GM20431 (cell line): ENCODE measurements around the gene PTK7.

Source experiments
- in situ Hi-C: fragments of 300-500 bp; cut with MseI, MboI; formaldehyde crosslinking; loops from one replicate; pipeline ENCODE4 v1.15.0; 2020; ENCODE audit warnings: low sequenced_read_pairs; ENCODE audit not compliant: unreplicated experiment

Gene PTK7

GRCh38 chr6:43192911-43193310 is 116.8 kb downstream of the PTK7 start:
- in situ Hi-C loops, result no loop called here

GRCh38 chr6:43193929-43194328 is 117.8 kb downstream of the PTK7 start:
- in situ Hi-C loops, result no loop called here

GRCh38 chr6:43196337-43196736 is 120.2 kb downstream of the PTK7 start:
- in situ Hi-C loops, result no loop called here

DNA sequence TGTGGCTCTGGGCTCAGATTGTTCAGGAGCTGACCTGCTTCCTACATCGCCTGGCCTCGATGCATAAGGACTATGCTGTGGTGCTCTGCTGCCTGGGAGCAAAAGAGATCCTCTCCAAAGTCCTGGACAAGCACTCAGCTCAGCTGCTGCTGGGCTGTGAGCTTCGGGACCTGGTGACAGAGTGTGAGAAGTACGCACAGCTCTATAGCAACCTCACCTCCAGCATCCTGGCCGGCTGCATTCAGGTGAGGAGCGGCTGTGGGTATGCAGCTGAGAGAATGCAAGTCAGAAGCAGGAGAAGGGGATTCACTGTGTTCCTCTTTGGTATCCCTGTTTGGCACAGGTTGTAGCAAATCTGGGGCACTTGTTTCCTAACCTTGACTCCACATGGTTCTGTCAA is 123.8 kb downstream of the PTK7 start:
- in situ Hi-C loops, result no loop called here

- in situ Hi-C loops, result no loop called here
Observed at GRCh38 chr6:43200541-43200940, 124.4 kb downstream of the PTK7 start.

DNA sequence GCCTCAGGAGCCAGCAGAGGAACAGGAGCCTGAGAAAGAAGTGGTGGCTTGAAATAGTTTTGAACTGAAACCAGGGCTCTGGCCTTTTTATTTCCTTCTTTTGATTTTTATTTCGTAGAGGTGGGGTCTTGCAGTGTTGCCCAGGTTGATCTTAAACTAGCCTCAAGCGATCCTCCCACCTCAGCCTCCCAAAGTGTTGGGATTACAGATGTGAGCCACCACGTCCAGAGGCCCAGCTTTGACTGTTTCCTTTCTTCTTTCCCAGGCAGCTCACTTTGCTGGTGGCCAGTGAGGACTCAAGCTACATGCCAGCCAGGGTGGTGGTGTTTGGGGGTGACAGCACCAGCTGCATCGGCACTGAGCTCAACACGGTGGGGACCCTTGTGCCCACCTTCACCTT is 126.3 kb downstream of the PTK7 start:
- in situ Hi-C loops, result no loop called here

DNA sequence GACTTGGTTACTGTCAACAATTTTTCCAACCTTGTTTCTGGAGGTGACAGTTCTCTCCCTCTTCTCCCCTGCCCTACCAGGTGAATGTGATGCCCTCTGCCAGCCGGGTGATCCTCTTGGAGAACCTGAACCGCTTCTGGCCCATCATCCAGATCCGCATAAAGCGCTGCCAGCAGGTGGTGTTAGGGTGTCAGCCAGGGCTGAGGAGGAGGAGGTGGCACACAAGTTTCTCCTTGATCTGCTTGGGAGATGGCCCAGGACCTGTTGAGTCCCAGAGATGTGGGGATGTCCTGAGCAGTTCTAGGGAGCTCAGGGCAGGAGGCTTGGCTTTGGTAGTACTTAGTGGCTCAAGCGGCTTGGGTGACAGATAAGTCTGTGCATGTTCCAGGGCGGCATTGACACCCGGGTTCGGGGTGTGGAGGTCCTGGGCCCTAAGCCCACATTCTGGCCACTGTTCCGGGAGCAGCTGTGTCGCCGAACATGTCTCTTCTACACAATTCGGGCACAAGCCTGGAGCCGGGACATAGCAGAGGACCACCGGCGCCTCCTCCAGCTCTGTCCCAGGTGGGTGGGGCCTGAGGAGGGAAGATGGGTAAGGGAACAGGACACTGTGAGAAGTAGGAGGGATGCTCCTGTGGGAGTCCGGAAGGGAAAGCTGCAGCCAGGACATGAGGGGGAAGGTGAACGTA is 127.1 kb downstream of the PTK7 start:
- in situ Hi-C loops, result no loop called here

GRCh38 chr6:43203718-43204095 is 127.6 kb downstream of the PTK7 start:
- in situ Hi-C loops, result no loop called here

DNA sequence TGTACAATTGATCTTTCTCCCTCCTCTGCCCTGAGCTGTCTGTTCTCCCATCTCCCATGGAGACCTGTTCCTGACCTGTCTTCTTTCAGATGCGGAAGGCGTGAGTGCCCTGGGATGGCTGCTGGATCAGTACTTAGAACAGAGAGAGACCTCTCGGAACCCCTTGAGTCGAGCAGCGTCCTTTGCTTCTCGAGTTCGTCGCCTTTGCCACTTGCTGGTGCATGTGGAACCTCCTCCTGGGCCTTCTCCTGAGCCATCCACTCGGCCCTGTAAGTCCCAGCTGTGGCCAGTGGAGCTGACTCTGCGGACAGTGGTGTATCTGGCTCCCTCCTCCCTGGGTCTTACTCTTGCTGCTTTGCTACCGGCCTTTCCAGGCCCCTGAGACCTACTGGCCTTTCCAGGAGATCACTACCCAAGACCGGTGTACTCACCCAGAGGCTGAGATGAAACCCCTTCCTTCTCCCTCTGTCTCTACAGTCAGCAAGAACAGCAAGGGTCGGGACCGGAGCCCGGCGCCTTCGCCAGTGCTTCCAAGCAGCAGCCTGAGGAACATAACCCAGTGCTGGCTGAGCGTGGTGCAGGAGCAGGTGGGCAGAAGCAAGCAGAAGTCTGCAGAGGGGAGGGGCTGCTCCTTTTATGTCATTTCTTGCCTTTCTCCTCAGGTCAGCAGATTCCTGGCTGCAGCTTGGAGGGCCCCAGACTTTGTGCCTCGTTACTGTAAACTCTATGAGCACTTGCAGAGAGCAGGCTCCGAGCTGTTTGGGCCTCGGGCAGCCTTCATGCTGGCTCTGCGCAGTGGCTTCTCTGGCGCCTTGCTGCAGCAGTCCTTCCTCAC is 128.4 kb downstream of the PTK7 start:
- in situ Hi-C loops, result no loop called here

GRCh38 chr6:43205849-43206248 is 129.7 kb downstream of the PTK7 start:
- in situ Hi-C loops, result no loop called here

DNA sequence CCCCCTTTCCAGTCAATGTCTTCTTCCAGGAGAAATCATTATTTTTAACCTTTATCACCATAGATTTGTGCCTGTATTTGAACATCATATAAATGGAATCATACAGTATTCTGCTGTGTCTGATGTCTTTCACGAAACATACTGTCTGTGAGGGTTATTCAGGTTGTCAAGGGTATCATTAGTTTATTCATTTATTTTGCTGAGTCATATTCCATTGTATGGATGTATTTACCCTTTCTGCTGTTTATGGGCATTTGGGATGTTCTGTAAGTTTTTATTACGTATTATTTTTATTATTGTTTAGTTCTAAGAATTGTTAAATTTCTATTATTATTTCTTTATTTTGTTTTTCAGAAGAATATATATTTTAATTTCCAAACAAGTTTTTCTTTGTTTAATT is 131.2 kb downstream of the PTK7 start:
- in situ Hi-C loops, result no loop called here
